H9 (cell line): ENCODE results near the gene DNER. TPM values are rescaled to one million over a fixed set of nuclear protein-coding genes. Genes with fewer than 3 reads are reported as not detected.

ENCODE experiments used
- DNase-seq: peaks from one replicate; pipeline ENCODE4 v3.0.0-alpha.2; 2017
- H2AFZ ChIP-seq: one replicate; pipeline ENCODE4 v1.6.1; 2013; ENCODE audit warnings: mild to moderate bottlenecking, low read length, control low read depth, moderate library complexity
- H2AK5ac ChIP-seq: 2 replicates; pipeline ENCODE4 v1.6.1; 2013; ENCODE audit warnings: low read length, control low read depth, mixed read lengths; ENCODE audit not compliant: insufficient read length
- H2BK120ac ChIP-seq: one replicate; pipeline ENCODE4 v1.6.1; 2013; ENCODE audit warnings: low read depth, mild to moderate bottlenecking, low read length, control low read depth, inconsistent platforms; ENCODE audit not compliant: poor library complexity, severe bottlenecking
- H2BK12ac ChIP-seq: 2 replicates; pipeline ENCODE4 v1.6.1; 2013; ENCODE audit warnings: low read length, control low read depth, mixed read lengths, low read depth; ENCODE audit not compliant: insufficient read length
- H2BK15ac ChIP-seq: 2 replicates; pipeline ENCODE4 v1.6.1; 2013; ENCODE audit warnings: low read depth, low read length, control low read depth
- H2BK20ac ChIP-seq: one replicate; pipeline ENCODE4 v1.6.1; 2013; ENCODE audit warnings: low read depth, mild to moderate bottlenecking, low read length, control low read depth, inconsistent platforms; ENCODE audit not compliant: poor library complexity, severe bottlenecking
- H2BK5ac ChIP-seq: 2 replicates; pipeline ENCODE4 v1.6.1; 2013; ENCODE audit warnings: low read length, control low read depth, mixed read lengths; ENCODE audit not compliant: insufficient read length
- H3K14ac ChIP-seq: 2 replicates; pipeline ENCODE4 v1.6.1; 2013; ENCODE audit warnings: low read length, control low read depth; ENCODE audit not compliant: insufficient read depth
- H3K18ac ChIP-seq: 2 replicates; pipeline ENCODE4 v1.6.1; 2013; ENCODE audit warnings: low read depth, mild to moderate bottlenecking, mixed read lengths, low read length, control low read depth; ENCODE audit not compliant: insufficient read length
- H3K23ac ChIP-seq: 2 replicates; pipeline ENCODE4 v1.6.1; 2013; ENCODE audit warnings: low read length, control low read depth, mixed read lengths, low read depth; ENCODE audit not compliant: insufficient read length
- H3K23me2 ChIP-seq: 2 replicates; pipeline ENCODE4 v1.6.1; 2013; ENCODE audit warnings: low read depth, mild to moderate bottlenecking, mixed read lengths, low read length, control low read depth; ENCODE audit not compliant: insufficient read length, poor library complexity, severe bottlenecking
- H3K27ac ChIP-seq: 2 replicates; pipeline ENCODE4 v1.5.1; 2013; ENCODE audit warnings: low read length, control low read depth, mixed read lengths, low read depth; ENCODE audit not compliant: insufficient read length
- H3K27me3 ChIP-seq: 2 replicates; pipeline ENCODE4 v1.6.1; 2013; ENCODE audit warnings: low read length, control low read depth, inconsistent platforms; ENCODE audit not compliant: insufficient read depth
- H3K4ac ChIP-seq: 2 replicates; pipeline ENCODE4 v1.6.1; 2013; ENCODE audit warnings: low read depth, mild to moderate bottlenecking, control low read depth, inconsistent platforms, low read length, moderate library complexity
- H3K4me1 ChIP-seq: 2 replicates; pipeline ENCODE4 v1.6.1; 2013; ENCODE audit warnings: low read length, control low read depth, inconsistent platforms; ENCODE audit not compliant: insufficient read depth
- H3K4me2 ChIP-seq: 2 replicates; pipeline ENCODE4 v1.6.1; 2013; ENCODE audit warnings: low read length, control low read depth, mixed read lengths; ENCODE audit not compliant: insufficient read length, insufficient read depth
- H3K56ac ChIP-seq: 2 replicates; pipeline ENCODE4 v1.6.1; 2013; ENCODE audit warnings: low read depth, mild to moderate bottlenecking, mixed read lengths, low read length, control low read depth; ENCODE audit not compliant: insufficient read length
- H3K79me1 ChIP-seq: 2 replicates; pipeline ENCODE4 v1.6.1; 2013; ENCODE audit warnings: low read depth, mild to moderate bottlenecking, moderate library complexity, low read length, control low read depth, inconsistent platforms; ENCODE audit not compliant: insufficient read depth, poor library complexity, severe bottlenecking
- H3K79me2 ChIP-seq: 2 replicates; pipeline ENCODE4 v1.6.1; 2013; ENCODE audit warnings: low read length, control low read depth, inconsistent platforms; ENCODE audit not compliant: insufficient read depth
- H3K9ac ChIP-seq: 2 replicates; pipeline ENCODE4 v1.6.1; 2013; ENCODE audit warnings: low read length, control low read depth, mixed read lengths; ENCODE audit not compliant: insufficient read length; ENCODE audit errors: extremely low read depth
- H3K9me3 ChIP-seq: one replicate; pipeline ENCODE4 v1.6.1; 2013; ENCODE audit warnings: low read depth, low read length, inconsistent platforms; ENCODE audit not compliant: control insufficient read depth
- H3T11ph ChIP-seq: one replicate; pipeline ENCODE4 v1.6.1; 2013; ENCODE audit warnings: mild to moderate bottlenecking, low read length, control low read depth, inconsistent platforms
- H4K20me1 ChIP-seq: one replicate; pipeline ENCODE4 v1.6.1; 2013; ENCODE audit not compliant: control insufficient read depth, insufficient read length, insufficient read depth
- H4K5ac ChIP-seq: 2 replicates; pipeline ENCODE4 v1.6.1; 2013; ENCODE audit warnings: low read depth, mild to moderate bottlenecking, mixed read lengths, low read length, control low read depth; ENCODE audit not compliant: insufficient read length
- H4K8ac ChIP-seq: replicated peaks from 2 replicates; pipeline ENCODE4 v1.6.1; 2013; ENCODE audit warnings: low read length, control low read depth, mixed read lengths, low read depth; ENCODE audit not compliant: insufficient read length
- H4K91ac ChIP-seq: 2 replicates; pipeline ENCODE4 v1.6.1; 2013; ENCODE audit warnings: low read depth, mild to moderate bottlenecking, moderate library complexity, mixed read lengths, low read length, control low read depth; ENCODE audit not compliant: insufficient read length
- H3K27ac Mint-ChIP-seq, 3 experiments: 2 replicates in 2 of 3; 3 replicates in 1 of 3; pipeline ENCODE4 v1.8.0; 2020 to 2021; ENCODE audit warnings: mixed read lengths in 3 of 3, mild to moderate bottlenecking in 1 of 3, moderate library complexity in 1 of 3
- H3K27me3 Mint-ChIP-seq: 2 replicates; pipeline ENCODE4 v1.8.0; 2021; ENCODE audit warnings: low read depth, mild to moderate bottlenecking, moderate library complexity, mixed read lengths
- H3K36me3 Mint-ChIP-seq, 3 experiments: 2 replicates in 2 of 3; 3 replicates in 1 of 3; pipeline ENCODE4 v1.8.0; 2020 to 2021; ENCODE audit warnings: low read depth in 3 of 3, mixed read lengths in 3 of 3; ENCODE audit not compliant: insufficient read depth in 1 of 3
- H3K4me1 Mint-ChIP-seq, 2 experiments: 2 replicates each; pipeline ENCODE4 v1.8.0; 2020; ENCODE audit warnings: mixed read lengths in 2 of 2
- H3K4me3 Mint-ChIP-seq, 2 experiments: 2 replicates in 1 of 2; 3 replicates in 1 of 2; pipeline ENCODE4 v1.8.0; 2020 to 2021; ENCODE audit warnings: mild to moderate bottlenecking in 2 of 2, mixed read lengths in 2 of 2, moderate library complexity in 1 of 2
- H3K9me3 Mint-ChIP-seq, 2 experiments: 2 replicates in 1 of 2; 3 replicates in 1 of 2; pipeline ENCODE4 v1.8.0; 2020; ENCODE audit warnings: mild to moderate bottlenecking in 2 of 2, mixed read lengths in 2 of 2, moderate library complexity in 1 of 2
- WGBS: extraction: QIAGEN DNeasy Blood & Tissue Kit; methylation state at CpG from one replicate; pipeline ENCODE4 v1.1.7; 2013; ENCODE audit warnings: missing lambda C conversion rate, low lambda C conversion rate, mixed read lengths; ENCODE audit not compliant: insufficient read length; ENCODE audit errors: extremely low coverage; 5-methylcytosine and 5-hydroxymethylcytosine counted together
- total RNA-seq: library from RNA; stranded (reverse); gene quantifications from 2 replicates; pipeline ENCODE4 v1.2.1, GENCODE V29; 2021
- TF ChIP-seq, protein P1 (sequence below): fragments of 200-600 bp; sonication (generic); conservative IDR thresholded peaks from 3 replicates; pipeline ENCODE4 v1.8.0; 2021; ENCODE audit warnings: antibody characterized with exemption, mild to moderate bottlenecking

The DNER gene
- total RNA-seq, 1 experiment from 2014 or later, result 1.0 TPM

DNA sequence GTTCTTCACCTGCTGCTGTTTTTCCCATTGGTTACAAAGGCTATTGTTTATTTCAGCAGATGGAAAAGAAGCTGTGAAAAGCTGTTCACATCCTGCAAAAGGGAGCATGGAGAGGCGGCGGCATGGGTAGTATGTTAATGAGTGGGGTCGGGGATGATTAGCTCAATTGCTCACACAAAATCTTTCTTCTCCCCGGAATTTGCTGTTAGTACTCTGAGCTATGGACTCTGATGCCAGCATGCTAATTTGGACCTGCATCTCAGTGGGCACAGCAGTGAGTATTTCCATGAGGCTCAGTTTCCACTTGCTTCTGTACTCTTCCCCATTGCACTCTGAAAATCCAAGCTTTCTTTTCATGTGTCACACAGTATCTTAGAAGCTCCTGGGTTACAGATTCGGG lies 61.6 kb downstream of the DNER start:
- no peak overlapping the region; a peak in 1 of 5 replicates for H3K4me3 Mint-ChIP-seq
- Histone ChIP-seq H3K4me2 (no peak overlapping the region), H4K5ac (no peak overlapping the region), H3K9ac (no peak overlapping the region), H2BK20ac (no peak overlapping the region), H3T11ph (no peak overlapping the region), H2AFZ (no peak overlapping the region), H3K79me2 (no peaks in the 10 kb centered on the region), H2BK15ac (no peak overlapping the region), H3K4me1 (peaks cover 8% of the 10 kb centered on the region; the same call in 1 of the 2 replicates), H3K9me3 (no peaks in the 10 kb centered on the region), H3K4ac (no peak overlapping the region), H2BK120ac (no peak overlapping the region), H3K18ac (no peak overlapping the region), H3K14ac (no peak overlapping the region), H4K20me1 (no peaks in the 10 kb centered on the region), H3K27me3 (no peaks in the 10 kb centered on the region), H4K8ac (no peak overlapping the region), H3K23ac (no peak overlapping the region), H4K91ac (no peak overlapping the region), H2BK12ac (no peak overlapping the region), H3K23me2 (no peaks in the 10 kb centered on the region), H3K56ac (no peak overlapping the region), H2AK5ac (no peak overlapping the region), H3K79me1 (no peaks in the 10 kb centered on the region), H2BK5ac (no peak overlapping the region), H3K27ac (no peak overlapping the region)
- WGBS, result no CpG with 5 or more reads among the region's 5 CpGs
- H3K9me3 Mint-ChIP-seq, result no peaks in the 10 kb centered on the region
- no peak overlapping the region; a peak in 1 of 7 replicates for H3K27ac Mint-ChIP-seq
- H3K36me3 Mint-ChIP-seq, result no peaks in the 10 kb centered on the region
- TF ChIP-seq, protein P1, sequence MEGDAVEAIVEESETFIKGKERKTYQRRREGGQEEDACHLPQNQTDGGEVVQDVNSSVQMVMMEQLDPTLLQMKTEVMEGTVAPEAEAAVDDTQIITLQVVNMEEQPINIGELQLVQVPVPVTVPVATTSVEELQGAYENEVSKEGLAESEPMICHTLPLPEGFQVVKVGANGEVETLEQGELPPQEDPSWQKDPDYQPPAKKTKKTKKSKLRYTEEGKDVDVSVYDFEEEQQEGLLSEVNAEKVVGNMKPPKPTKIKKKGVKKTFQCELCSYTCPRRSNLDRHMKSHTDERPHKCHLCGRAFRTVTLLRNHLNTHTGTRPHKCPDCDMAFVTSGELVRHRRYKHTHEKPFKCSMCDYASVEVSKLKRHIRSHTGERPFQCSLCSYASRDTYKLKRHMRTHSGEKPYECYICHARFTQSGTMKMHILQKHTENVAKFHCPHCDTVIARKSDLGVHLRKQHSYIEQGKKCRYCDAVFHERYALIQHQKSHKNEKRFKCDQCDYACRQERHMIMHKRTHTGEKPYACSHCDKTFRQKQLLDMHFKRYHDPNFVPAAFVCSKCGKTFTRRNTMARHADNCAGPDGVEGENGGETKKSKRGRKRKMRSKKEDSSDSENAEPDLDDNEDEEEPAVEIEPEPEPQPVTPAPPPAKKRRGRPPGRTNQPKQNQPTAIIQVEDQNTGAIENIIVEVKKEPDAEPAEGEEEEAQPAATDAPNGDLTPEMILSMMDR, result no peak
- no peak for DNase-seq
- H3K4me1 Mint-ChIP-seq, result peaks cover 19 to 21% of the 10 kb centered on the region in 2 experiments
- peaks cover 1% of the 10 kb centered on the region; the same call in 1 of the 2 replicates for H3K27me3 Mint-ChIP-seq
